Head of caudate nucleus (tissue), 42 donors: ENCODE data around the gene HINT2.

Experiments
- DNase-seq, 42 donors: peaks; one replicate each; pipeline versions ENCODE4 v3.0.0 to v3.0.0-alpha.2; 2020 to 2021; ENCODE audit warnings: mixed read lengths in 7 of 42
- intact Hi-C: fragments of 100-400 bp; cut with DNase I; formaldehyde crosslinking; loops from one replicate; pipeline ENCODE4 v1.15.0; 2022

Gene HINT2

GRCh38 chr9:35791297-35791921 is 23.4 kb downstream of the HINT2 start, which contains the start of gene NPR2:
TSS of gene NPR2 (plus strand) at chr9:35791591. CDS start at chr9:35792409, 818 bp downstream.
- DNase-seq, result peak in 23 of 42 donors; percentile 13 to 58 (median 36)
- intact Hi-C loops, result loop anchor here (5.0 kb wide), 1 partner anchor 91 kb away; no protein-coding TSS in a partner anchor

GRCh38 chr9:35790385-35791296 is 24.2 kb downstream of the HINT2 start:
- DNase-seq, result peak; percentile 43 to 91 (median 76)
- intact Hi-C loops, result loop anchor here (5.0 kb wide), 1 partner anchor 92 kb away; no protein-coding TSS in a partner anchor

DNA sequence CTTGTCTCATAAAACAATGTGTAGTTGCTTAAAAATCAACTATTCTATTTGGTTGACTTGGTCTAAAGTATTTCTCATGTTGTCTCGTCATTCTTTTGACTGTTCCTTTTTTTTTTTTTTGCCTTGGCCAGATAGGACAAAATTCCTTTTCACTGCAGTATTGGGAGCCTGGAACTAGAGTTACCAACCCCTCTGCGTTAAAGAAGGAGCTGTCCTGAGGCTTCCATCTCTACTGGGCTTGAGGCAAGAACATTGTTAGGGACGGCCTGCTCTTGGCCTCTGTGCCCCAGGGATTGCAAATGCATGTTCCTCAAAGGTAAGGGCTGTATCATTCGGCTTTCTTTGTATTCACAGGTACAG is 24.8 kb downstream of the HINT2 start:
- intact Hi-C loops, result loop anchor here (5.0 kb wide), 1 partner anchor 92 kb away; no protein-coding TSS in a partner anchor
- no peak for DNase-seq

- intact Hi-C loops, result no loop called here
These were observed 25.3 kb downstream of the HINT2 start for GRCh38 chr9:35789541-35789940.

GRCh38 chr9:35783418-35783817 is 31.4 kb downstream of the HINT2 start:
- intact Hi-C loops, result no loop called here
- no peak for DNase-seq

More at GRCh38 chr9:35789541-35789940, 25.3 kb downstream of the HINT2 start:
- DNase-seq, result peak in 1 of 42 donors; percentile 31

- DNase-seq, result no peak
- intact Hi-C loops, result no loop called here
These were observed 33.8 kb downstream of the HINT2 start for GRCh38 chr9:35781066-35781465.

DNA sequence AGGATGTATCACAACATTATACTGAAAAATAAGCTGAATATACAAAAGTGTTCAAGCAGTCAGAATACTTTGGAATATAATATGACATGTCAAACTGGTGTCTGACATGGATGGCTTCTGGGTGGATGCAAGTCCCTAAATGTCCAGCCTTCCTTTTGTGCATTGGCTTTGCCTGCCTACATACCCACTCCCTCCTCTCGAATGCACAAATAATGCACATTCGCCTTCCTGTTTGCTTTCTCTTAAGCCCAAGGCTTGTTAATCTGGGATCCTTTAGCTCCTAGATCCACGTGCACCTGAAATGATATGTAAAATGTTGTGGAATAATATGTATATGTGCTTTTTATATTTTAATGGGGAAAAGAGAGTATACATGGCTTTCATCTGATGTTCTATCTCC is 36.3 kb downstream of the HINT2 start:
- no peak for DNase-seq
- intact Hi-C loops, result no loop called here

DNA sequence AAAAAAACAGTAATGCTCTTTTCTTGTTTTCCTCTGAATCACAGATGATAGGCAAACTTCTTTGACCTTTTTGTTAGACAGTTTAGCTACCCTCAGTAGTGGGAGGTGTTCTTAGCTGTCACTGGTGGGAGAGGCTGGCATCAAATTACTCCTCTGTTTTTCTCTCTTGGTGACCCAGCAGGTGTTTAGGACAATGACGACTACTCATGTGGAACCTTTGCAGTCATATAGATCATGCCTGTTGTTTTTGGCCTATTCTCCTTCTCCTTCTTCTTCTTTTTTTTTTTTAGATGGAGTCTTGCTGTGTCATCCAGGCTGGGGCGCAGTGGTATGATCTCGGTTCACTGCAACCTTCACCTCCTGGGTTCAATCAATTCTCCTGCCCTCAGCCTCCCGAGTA is 38.8 kb downstream of the HINT2 start:
- no peak for DNase-seq
- intact Hi-C loops, result no loop called here

- peak in 13 of 42 donors; percentile 19 to 56 (median 29) for DNase-seq
- intact Hi-C loops, result no loop called here
These were observed 39.8 kb downstream of the HINT2 start for GRCh38 chr9:35774907-35775635.

- no peak for DNase-seq
- intact Hi-C loops, result no loop called here
These were observed 42.9 kb downstream of the HINT2 start for GRCh38 chr9:35771943-35772342.

GRCh38 chr9:35771534-35771933 is 43.3 kb downstream of the HINT2 start:
- DNase-seq, result no peak
- intact Hi-C loops, result no loop called here

DNA sequence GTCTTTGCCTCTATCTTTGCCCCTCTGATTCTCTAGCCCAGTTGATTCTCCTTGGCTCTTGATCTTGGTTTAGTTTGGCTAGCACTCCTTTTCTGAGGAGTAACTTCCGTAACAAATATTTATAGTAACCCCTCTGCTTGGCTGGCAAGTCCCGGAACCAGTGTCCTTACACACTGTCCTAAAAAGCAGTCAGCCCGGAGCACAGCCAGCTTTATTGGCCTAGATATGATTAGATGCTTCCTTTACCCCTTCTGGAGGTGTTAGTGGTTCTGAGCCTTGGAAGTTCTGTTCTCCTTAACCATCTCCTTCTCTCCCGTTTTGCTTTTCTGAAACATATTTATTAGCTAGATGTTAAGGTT is 43.8 kb downstream of the HINT2 start:
- no peak for DNase-seq
- intact Hi-C loops, result no loop called here

DNA sequence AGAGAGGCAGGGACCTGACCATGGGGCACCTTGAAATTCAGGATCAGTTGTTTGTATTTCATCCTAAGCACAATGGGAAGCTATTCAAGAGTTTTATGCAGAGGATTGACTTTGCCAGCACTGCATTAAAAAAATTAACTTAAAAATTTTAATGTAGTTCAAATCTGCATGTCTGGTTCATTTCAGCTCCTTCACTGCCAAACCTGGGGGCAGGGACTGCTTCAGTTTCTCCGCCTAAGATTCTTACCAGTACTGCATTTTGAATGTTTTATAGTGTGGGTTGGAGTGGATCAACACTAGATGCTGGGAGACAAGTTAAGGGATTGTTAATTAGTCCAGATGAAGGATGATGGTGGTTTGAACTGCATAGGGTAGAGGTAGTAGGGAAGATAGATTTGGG is 45.1 kb downstream of the HINT2 start:
- peak in 1 of 42 donors; percentile 28 for DNase-seq
- intact Hi-C loops, result no loop called here

DNA sequence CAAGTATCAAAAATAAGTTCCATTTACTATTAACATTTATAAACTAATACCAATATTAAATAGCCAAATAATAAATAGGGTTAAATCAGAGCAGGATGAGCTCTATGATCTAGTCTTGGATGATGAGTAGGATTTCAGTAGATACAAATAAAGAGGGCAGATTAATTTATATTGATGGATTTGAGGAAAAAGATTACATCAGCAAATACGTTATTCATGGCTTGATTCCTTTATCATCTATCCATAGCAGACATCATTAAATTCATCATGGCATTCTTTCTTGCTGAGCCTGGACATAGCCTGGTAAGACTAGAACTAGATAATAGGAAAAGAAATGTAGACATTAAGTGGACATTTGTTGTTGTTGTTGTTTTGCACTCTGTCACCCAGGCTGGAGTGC is 47.4 kb downstream of the HINT2 start:
- intact Hi-C loops, result no loop called here
- no peak for DNase-seq

DNA sequence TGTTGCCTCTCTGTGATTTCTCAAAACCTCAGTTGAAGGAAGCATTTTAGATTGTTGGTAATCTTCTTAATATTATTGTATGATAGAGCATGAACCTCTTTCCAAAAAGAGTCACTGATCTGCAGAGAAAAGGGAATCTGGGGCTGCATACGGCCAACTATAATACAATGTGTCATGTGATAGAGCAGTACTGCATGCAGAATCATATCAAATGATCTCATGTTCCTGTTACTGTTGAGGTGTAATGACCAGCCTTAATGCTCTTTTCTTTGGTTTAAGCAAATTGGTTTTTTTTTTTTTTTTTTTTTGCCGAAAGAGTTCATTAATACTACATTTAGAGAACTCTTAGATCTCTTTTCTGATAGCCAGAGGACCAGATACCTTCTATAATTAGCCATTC is 47.8 kb downstream of the HINT2 start:
- no peak for DNase-seq
- intact Hi-C loops, result no loop called here

DNA sequence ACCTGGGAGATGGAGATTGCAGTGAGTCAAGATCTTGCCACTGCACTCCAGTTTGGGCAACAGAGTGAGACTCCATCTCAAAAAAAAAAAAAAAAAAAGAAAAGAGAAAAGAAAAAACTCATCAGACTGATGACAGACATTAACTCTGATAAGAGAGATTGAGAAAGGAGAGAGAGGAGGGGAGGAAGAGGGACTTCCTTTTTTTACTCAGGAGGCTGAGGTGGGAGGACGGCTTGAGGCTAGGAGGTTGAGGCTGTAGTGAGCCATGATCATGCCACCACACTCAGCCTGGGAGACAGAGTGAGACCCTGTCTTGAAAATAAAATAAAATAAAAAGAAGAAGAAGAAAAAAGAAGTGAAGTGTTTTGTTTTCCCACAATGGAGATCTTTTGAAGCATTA is 51.0 kb downstream of the HINT2 start:
- intact Hi-C loops, result no loop called here
- DNase-seq, result no peak

DNA sequence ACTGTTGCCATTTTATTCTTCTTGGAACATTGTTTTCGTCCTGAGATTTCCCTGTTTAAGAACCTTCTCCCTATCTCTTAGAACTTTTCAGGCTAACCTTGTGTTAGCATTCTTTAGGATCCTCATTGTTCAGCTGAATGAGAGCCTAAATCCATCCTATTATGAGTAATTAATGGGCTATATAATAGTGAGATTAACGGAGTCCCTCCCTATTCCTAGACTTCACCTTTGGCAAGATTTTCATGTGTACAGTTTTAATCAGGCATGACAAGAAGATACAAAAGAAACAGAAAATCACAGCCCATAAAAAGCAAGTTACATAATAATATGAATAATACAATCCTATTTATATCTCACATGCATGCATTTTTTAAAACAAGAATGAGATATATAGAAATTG is 51.7 kb downstream of the HINT2 start:
- intact Hi-C loops, result no loop called here
- DNase-seq, result no peak
